GM12878 (cell line): ENCODE data around the gene BTG2. TPM values are rescaled to one million over a fixed set of nuclear protein-coding genes. Genes with fewer than 3 reads are reported as not detected.

ENCODE experiments used
- CBFB ChIP-seq: IDR thresholded peaks from 2 replicates; pipeline ENCODE4 v1.6.1; 2016; ENCODE audit warnings: antibody characterized with exemption, low read depth
- CEBPZ ChIP-seq: fragments of 150-350 bp; IDR thresholded peaks from 2 replicates; pipeline ENCODE4 v1.6.1; 2016; ENCODE audit warnings: low read depth, low read length
- CUX1 ChIP-seq: IDR thresholded peaks from 2 replicates; pipeline ENCODE4 v1.6.1; 2012; ENCODE audit warnings: improper control_type of control experiment, low read depth, low read length; ENCODE audit not compliant: insufficient replicate concordance
- IRF4 ChIP-seq: IDR thresholded peaks from 2 replicates; pipeline ENCODE4 v1.6.1; 2011; ENCODE audit warnings: low read depth, low read length
- MEF2B ChIP-seq: fragments of 450-650 bp; IDR thresholded peaks from 2 replicates; pipeline ENCODE4 v1.6.1; 2018; ENCODE audit warnings: mild to moderate bottlenecking, moderate library complexity; ENCODE audit not compliant: partially characterized antibody, poor library complexity, severe bottlenecking
- MTA3 ChIP-seq: IDR thresholded peaks from 2 replicates; pipeline ENCODE4 v1.6.1; 2012; ENCODE audit warnings: low read length, inconsistent platforms, borderline replicate concordance
- MYB ChIP-seq: fragments of 150-350 bp; IDR thresholded peaks from 2 replicates; pipeline ENCODE4 v1.6.1; 2014; ENCODE audit warnings: mild to moderate bottlenecking, low read depth, low read length, borderline replicate concordance
- NKRF ChIP-seq: fragments of 450-650 bp; conservative IDR thresholded peaks from 2 replicates; pipeline ENCODE4 v1.6.1; 2017; ENCODE audit warnings: mild to moderate bottlenecking, moderate library complexity
- NR2F1 ChIP-seq: fragments of 450-650 bp; conservative IDR thresholded peaks from 2 replicates; pipeline ENCODE4 v1.6.1; 2017; ENCODE audit warnings: mild to moderate bottlenecking
- PAX8 ChIP-seq: fragments of 450-650 bp; IDR thresholded peaks from 2 replicates; pipeline ENCODE4 v1.6.1; 2017; ENCODE audit warnings: mild to moderate bottlenecking, moderate library complexity
- PML ChIP-seq: IDR thresholded peaks from 2 replicates; pipeline ENCODE4 v1.6.1; 2012; ENCODE audit warnings: low read length, inconsistent platforms
- SIN3A ChIP-seq: IDR thresholded peaks from 2 replicates; pipeline ENCODE4 v1.6.1; 2012; ENCODE audit warnings: low read depth, low read length, improper control_type of control experiment
- SP1 ChIP-seq: IDR thresholded peaks from one replicate; pipeline ENCODE4 v1.6.1; 2011; ENCODE audit warnings: low read depth, low read length
- USF2 ChIP-seq: IDR thresholded peaks from 2 replicates; pipeline ENCODE4 v1.6.1; 2011; ENCODE audit warnings: low read depth, low read length, improper control_type of control experiment, borderline replicate concordance
- ZBTB11 ChIP-seq: fragments of 450-650 bp; formaldehyde crosslinking; IDR thresholded peaks from 2 replicates; pipeline ENCODE4 v1.5.0; 2022; ENCODE audit warnings: mild to moderate bottlenecking, missing genetic modification characterization
- polyA plus RNA-seq, 11 experiments: library from polyadenylated mRNA; depleted of rRNA in 4 of 11; unstranded in 6 of 11; stranded (reverse) in 5 of 11; fragments of >200 nt; fragmentation: Nextera tagmentation in 4 of 11; fragmentation: Illumina TruSeq in 1 of 11; extraction: Ambion mirVana in 4 of 11; extraction: Trizol in 1 of 11; gene quantifications; 1 replicate in 1 of 11; 2 replicates in 10 of 11; pipeline versions ENCODE4 v1.2.1 to v1.2.3, GENCODE V29; 2011 to 2016; ENCODE audit warnings: inconsistent platforms in 2 of 11, missing spikeins in 2 of 11, low read depth in 1 of 11
- total RNA-seq, 4 experiments: library from RNA; depleted of rRNA in 3 of 4; stranded (reverse); fragments of >200 nt in 3 of 4; fragmentation: Illumina TruSeq in 1 of 4; extraction: Trizol in 1 of 4; gene quantifications; 2 replicates each; pipeline versions ENCODE4 v1.2.1 to v1.2.3, GENCODE V29; 2013 to 2021

The BTG2 gene
- total and polyA plus RNA-seq, 10 of the 15 experiments (the other 5 are each of a cell fraction or from before 2014, with no cell fraction given), result 23.3 to 160 (median 98.1) TPM

GRCh38 chr1:203306965-203307541 is 1.7 kb downstream of the BTG2 start (continued):
- TF ChIP-seq CUX1, result no peak
- no peak for TF ChIP-seq PAX8
- peak; percentile 68; the same call in 1 of the 2 replicates for TF ChIP-seq SIN3A
- TF ChIP-seq MTA3, result peak; percentile 27; the same call in 1 of the 2 replicates
- 0 out of 2 replicates have a peak, but pooled peaks have one; percentile 13 for TF ChIP-seq PML
- TF ChIP-seq CBFB, result no peak; the same call in 1 of the 2 replicates
- TF ChIP-seq MEF2B, result no peak
- TF ChIP-seq MYB, result no peak
- TF ChIP-seq CEBPZ, result no peak
- peak; percentile 24; the same call in 1 of the 2 replicates for TF ChIP-seq NKRF
- no peak for TF ChIP-seq NR2F1
- no peak for TF ChIP-seq ZBTB11 (CRISPR knock-in tag)
- no peak for TF ChIP-seq USF2
- TF ChIP-seq IRF4, result no peak
- TF ChIP-seq SP1, result no peak
